Liver (tissue), 9 donors: ENCODE results near the gene SERPINH1. TPM values are rescaled to one million over a fixed set of nuclear protein-coding genes. Genes with fewer than 3 reads are reported as not detected.

Experiments
- DNase-seq: peaks from one replicate; pipeline ENCODE4 v3.0.0-alpha.2; 2017; ENCODE audit warnings: low spot score
- H3K27ac ChIP-seq, 2 donors: one replicate each; pipeline ENCODE4 v1.7.0; 2013; ENCODE audit warnings: inconsistent platforms in 2 of 2, low read length in 2 of 2, control low read depth in 1 of 2, low read depth in 1 of 2, mild to moderate bottlenecking in 1 of 2
- H3K27me3 ChIP-seq, 4 donors: one replicate each; pipeline versions ENCODE4 v1.6.1 to v1.7.0; 2013; ENCODE audit warnings: low read length in 3 of 4, inconsistent platforms in 1 of 4, mild to moderate bottlenecking in 1 of 4, moderate library complexity in 1 of 4; ENCODE audit not compliant: control insufficient read depth in 4 of 4, insufficient read depth in 4 of 4
- H3K36me3 ChIP-seq, 4 donors: one replicate each; pipeline versions ENCODE4 v1.6.1 to v1.7.0; 2013; ENCODE audit warnings: low read length in 3 of 4, mild to moderate bottlenecking in 3 of 4, low read depth in 1 of 4, moderate library complexity in 1 of 4; ENCODE audit not compliant: control insufficient read depth in 4 of 4, insufficient read depth in 3 of 4
- H3K4me1 ChIP-seq, 4 donors: one replicate each; pipeline versions ENCODE4 v1.6.1 to v1.7.0; 2013; ENCODE audit warnings: low read length in 3 of 4, mild to moderate bottlenecking in 3 of 4, moderate library complexity in 1 of 4; ENCODE audit not compliant: control insufficient read depth in 4 of 4, insufficient read depth in 4 of 4
- H3K4me3 ChIP-seq, 3 donors: one replicate each; pipeline versions ENCODE4 v1.6.1 to v1.7.0; 2013; ENCODE audit warnings: low read length in 3 of 3, control low read depth in 1 of 3, low read depth in 1 of 3, mild to moderate bottlenecking in 1 of 3
- H3K9ac ChIP-seq, 2 donors: one replicate each; pipeline ENCODE4 v1.7.0; 2013; ENCODE audit warnings: low read length in 2 of 2, mild to moderate bottlenecking in 2 of 2, moderate library complexity in 2 of 2, control low read depth in 1 of 2, low read depth in 1 of 2
- H3K9me3 ChIP-seq, 4 donors: one replicate each; pipeline versions ENCODE4 v1.6.1 to v1.7.0; 2013; ENCODE audit warnings: low read length in 3 of 4; ENCODE audit not compliant: control insufficient read depth in 4 of 4
- EGR1 ChIP-seq, 2 donors: IDR thresholded peaks; 2 replicates each; pipeline ENCODE4 v1.6.1; 2016 to 2018; ENCODE audit warnings: antibody characterized with exemption in 2 of 2, low read depth in 2 of 2
- FOXA1 ChIP-seq: IDR thresholded peaks from 2 replicates; pipeline ENCODE4 v1.6.1; 2016; ENCODE audit warnings: antibody characterized with exemption
- FOXA2 ChIP-seq: IDR thresholded peaks from 2 replicates; pipeline ENCODE4 v1.6.1; 2016; ENCODE audit warnings: antibody characterized with exemption
- GABPA ChIP-seq, 2 donors: IDR thresholded peaks in 1 of 2; conservative IDR thresholded peaks in 1 of 2; 2 replicates each; pipeline ENCODE4 v1.6.1; 2016; ENCODE audit warnings: antibody characterized with exemption in 2 of 2, mild to moderate bottlenecking in 1 of 2, moderate library complexity in 1 of 2
- HNF4A ChIP-seq, 2 donors: conservative IDR thresholded peaks; 2 replicates each; pipeline ENCODE4 v1.6.1; 2016; ENCODE audit warnings: antibody characterized with exemption in 2 of 2, mild to moderate bottlenecking in 2 of 2
- HNF4G ChIP-seq: IDR thresholded peaks from 2 replicates; pipeline ENCODE4 v1.6.1; 2016; ENCODE audit warnings: antibody characterized with exemption
- JUND ChIP-seq, 2 donors: IDR thresholded peaks; 2 replicates each; pipeline ENCODE4 v1.6.1; 2016; ENCODE audit warnings: antibody characterized with exemption in 2 of 2
- NR2F2 ChIP-seq: IDR thresholded peaks from 2 replicates; pipeline ENCODE4 v1.6.1; 2016; ENCODE audit warnings: antibody characterized with exemption
- RAD21 ChIP-seq, 2 donors: IDR thresholded peaks; 2 replicates each; pipeline ENCODE4 v1.6.1; 2016; ENCODE audit warnings: antibody characterized with exemption in 2 of 2, mild to moderate bottlenecking in 2 of 2
- SP1 ChIP-seq: IDR thresholded peaks from 2 replicates; pipeline ENCODE4 v1.6.1; 2018; ENCODE audit warnings: antibody characterized with exemption, mild to moderate bottlenecking
- TAF1 ChIP-seq: conservative IDR thresholded peaks from 2 replicates; pipeline ENCODE4 v1.6.1; 2016; ENCODE audit warnings: antibody characterized with exemption, mild to moderate bottlenecking
- YY1 ChIP-seq: IDR thresholded peaks from 2 replicates; pipeline ENCODE4 v1.6.1; 2016; ENCODE audit warnings: antibody characterized with exemption, mild to moderate bottlenecking
- WGBS: extraction: QIAGEN DNeasy Blood & Tissue Kit; methylation state at CpG from one replicate; pipeline ENCODE4 v1.1.7; 2013; 5-methylcytosine and 5-hydroxymethylcytosine counted together
- polyA plus RNA-seq, 2 donors: library from polyadenylated mRNA; stranded (reverse) in 1 of 2; unstranded in 1 of 2; fragments of 200-250 nt in 1 of 2; fragments of >200 nt in 1 of 2; fragmentation: Nextera tagmentation in 1 of 2; extraction: Ambion mirVana in 1 of 2; gene quantifications; one replicate each; pipeline versions ENCODE4 v1.2.1 to v1.2.3, GENCODE V29; 2013 to 2015
- total RNA-seq, 2 donors: library from RNA; depleted of rRNA; stranded (reverse); fragments of >200 nt; gene quantifications; one replicate each; pipeline ENCODE4 v1.2.3, GENCODE V29; 2014
- TF ChIP-seq, protein P1 (sequence below): fragments of 150-350 bp; IDR thresholded peaks from 2 replicates; pipeline ENCODE4 v1.5.1; 2017; ENCODE audit warnings: improper control_type of control experiment, low read depth, low read length; ENCODE audit not compliant: missing input control
- TF ChIP-seq, protein P2 (sequence below): IDR thresholded peaks from 2 replicates; pipeline ENCODE4 v1.6.1; 2016; ENCODE audit warnings: antibody characterized with exemption
- TF ChIP-seq, protein P3 (sequence below): IDR thresholded peaks from 2 replicates; pipeline ENCODE4 v1.6.1; 2016; ENCODE audit warnings: antibody characterized with exemption, mild to moderate bottlenecking
- TF ChIP-seq, protein P4 (sequence below): IDR thresholded peaks from 2 replicates; pipeline ENCODE4 v1.6.1; 2016; ENCODE audit warnings: antibody characterized with exemption
- TF ChIP-seq, protein P5 (sequence below): IDR thresholded peaks from 2 replicates; pipeline ENCODE4 v1.6.1; 2016; ENCODE audit warnings: antibody characterized with exemption
- donor health status: healthy.
- donor health status: healthy.
- donor health status: healthy.
- donor health status: healthy.
- donor health status: healthy.

Gene SERPINH1
- total and polyA plus RNA-seq, 4 donors = 5.0 to 118 (median 68.7) TPM

DNA sequence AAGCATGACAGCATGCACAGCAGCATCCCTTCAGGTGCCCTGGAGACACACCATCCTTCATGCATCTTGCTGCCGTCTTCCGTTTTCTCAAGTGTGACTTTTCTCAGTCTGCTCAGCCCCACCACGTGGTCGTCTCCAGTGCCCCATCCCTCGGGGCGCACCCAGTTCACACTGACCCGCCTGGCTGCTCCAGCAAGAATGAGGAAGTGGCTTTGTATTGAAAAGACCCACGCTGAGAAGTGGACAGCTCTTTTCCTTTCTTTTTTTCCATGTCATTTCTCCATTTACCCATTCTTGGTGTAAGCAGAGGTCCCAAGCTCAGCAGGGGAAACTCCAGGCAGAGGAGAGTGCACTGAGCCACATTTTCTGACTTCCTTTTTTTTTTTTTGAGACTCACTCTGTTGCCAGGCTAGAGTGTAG lies 14.5 kb downstream of the SERPINH1 start:
- DNase-seq = no peak
- no peaks in the 10 kb centered on the region for H3K4me1 ChIP-seq
- no peaks in the 10 kb centered on the region for H3K9me3 ChIP-seq
- TF ChIP-seq TAF1 = no peak
- no peak for TF ChIP-seq HNF4A (conservative IDR thresholded peaks at IDR 0.05)
- no peak for TF ChIP-seq FOXA1
- TF ChIP-seq, protein P1, sequence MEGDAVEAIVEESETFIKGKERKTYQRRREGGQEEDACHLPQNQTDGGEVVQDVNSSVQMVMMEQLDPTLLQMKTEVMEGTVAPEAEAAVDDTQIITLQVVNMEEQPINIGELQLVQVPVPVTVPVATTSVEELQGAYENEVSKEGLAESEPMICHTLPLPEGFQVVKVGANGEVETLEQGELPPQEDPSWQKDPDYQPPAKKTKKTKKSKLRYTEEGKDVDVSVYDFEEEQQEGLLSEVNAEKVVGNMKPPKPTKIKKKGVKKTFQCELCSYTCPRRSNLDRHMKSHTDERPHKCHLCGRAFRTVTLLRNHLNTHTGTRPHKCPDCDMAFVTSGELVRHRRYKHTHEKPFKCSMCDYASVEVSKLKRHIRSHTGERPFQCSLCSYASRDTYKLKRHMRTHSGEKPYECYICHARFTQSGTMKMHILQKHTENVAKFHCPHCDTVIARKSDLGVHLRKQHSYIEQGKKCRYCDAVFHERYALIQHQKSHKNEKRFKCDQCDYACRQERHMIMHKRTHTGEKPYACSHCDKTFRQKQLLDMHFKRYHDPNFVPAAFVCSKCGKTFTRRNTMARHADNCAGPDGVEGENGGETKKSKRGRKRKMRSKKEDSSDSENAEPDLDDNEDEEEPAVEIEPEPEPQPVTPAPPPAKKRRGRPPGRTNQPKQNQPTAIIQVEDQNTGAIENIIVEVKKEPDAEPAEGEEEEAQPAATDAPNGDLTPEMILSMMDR = no peak
- TF ChIP-seq, protein P2, sequence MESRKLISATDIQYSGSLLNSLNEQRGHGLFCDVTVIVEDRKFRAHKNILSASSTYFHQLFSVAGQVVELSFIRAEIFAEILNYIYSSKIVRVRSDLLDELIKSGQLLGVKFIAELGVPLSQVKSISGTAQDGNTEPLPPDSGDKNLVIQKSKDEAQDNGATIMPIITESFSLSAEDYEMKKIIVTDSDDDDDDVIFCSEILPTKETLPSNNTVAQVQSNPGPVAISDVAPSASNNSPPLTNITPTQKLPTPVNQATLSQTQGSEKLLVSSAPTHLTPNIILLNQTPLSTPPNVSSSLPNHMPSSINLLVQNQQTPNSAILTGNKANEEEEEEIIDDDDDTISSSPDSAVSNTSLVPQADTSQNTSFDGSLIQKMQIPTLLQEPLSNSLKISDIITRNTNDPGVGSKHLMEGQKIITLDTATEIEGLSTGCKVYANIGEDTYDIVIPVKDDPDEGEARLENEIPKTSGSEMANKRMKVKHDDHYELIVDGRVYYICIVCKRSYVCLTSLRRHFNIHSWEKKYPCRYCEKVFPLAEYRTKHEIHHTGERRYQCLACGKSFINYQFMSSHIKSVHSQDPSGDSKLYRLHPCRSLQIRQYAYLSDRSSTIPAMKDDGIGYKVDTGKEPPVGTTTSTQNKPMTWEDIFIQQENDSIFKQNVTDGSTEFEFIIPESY = no peak
- TF ChIP-seq, protein P3, sequence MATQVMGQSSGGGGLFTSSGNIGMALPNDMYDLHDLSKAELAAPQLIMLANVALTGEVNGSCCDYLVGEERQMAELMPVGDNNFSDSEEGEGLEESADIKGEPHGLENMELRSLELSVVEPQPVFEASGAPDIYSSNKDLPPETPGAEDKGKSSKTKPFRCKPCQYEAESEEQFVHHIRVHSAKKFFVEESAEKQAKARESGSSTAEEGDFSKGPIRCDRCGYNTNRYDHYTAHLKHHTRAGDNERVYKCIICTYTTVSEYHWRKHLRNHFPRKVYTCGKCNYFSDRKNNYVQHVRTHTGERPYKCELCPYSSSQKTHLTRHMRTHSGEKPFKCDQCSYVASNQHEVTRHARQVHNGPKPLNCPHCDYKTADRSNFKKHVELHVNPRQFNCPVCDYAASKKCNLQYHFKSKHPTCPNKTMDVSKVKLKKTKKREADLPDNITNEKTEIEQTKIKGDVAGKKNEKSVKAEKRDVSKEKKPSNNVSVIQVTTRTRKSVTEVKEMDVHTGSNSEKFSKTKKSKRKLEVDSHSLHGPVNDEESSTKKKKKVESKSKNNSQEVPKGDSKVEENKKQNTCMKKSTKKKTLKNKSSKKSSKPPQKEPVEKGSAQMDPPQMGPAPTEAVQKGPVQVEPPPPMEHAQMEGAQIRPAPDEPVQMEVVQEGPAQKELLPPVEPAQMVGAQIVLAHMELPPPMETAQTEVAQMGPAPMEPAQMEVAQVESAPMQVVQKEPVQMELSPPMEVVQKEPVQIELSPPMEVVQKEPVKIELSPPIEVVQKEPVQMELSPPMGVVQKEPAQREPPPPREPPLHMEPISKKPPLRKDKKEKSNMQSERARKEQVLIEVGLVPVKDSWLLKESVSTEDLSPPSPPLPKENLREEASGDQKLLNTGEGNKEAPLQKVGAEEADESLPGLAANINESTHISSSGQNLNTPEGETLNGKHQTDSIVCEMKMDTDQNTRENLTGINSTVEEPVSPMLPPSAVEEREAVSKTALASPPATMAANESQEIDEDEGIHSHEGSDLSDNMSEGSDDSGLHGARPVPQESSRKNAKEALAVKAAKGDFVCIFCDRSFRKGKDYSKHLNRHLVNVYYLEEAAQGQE = no peak
- no peak for TF ChIP-seq JUND (IDR thresholded peaks at IDR 0.05)
- TF ChIP-seq YY1 = no peak
- TF ChIP-seq, protein P4, sequence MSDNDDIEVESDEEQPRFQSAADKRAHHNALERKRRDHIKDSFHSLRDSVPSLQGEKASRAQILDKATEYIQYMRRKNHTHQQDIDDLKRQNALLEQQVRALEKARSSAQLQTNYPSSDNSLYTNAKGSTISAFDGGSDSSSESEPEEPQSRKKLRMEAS = no peak
- TF ChIP-seq, protein P5, sequence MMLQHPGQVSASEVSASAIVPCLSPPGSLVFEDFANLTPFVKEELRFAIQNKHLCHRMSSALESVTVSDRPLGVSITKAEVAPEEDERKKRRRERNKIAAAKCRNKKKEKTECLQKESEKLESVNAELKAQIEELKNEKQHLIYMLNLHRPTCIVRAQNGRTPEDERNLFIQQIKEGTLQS = no peak
- no peak for TF ChIP-seq GABPA (IDR thresholded peaks at IDR 0.05 in 1 of 2, conservative IDR thresholded peaks at IDR 0.05 in 1 of 2)
- TF ChIP-seq FOXA2 = no peak
- TF ChIP-seq EGR1 (IDR thresholded peaks at IDR 0.05; ENCODE audit: low read depth in 2 of 2) = no peak
- TF ChIP-seq RAD21 (IDR thresholded peaks at IDR 0.05) = no peak
- TF ChIP-seq NR2F2 = no peak
- TF ChIP-seq SP1 = no peak
- TF ChIP-seq HNF4G = no peak
- no peaks in the 10 kb centered on the region for H3K27me3 ChIP-seq
- H3K9ac ChIP-seq = no peak overlapping the region
- no peak overlapping the region for H3K27ac ChIP-seq
- H3K36me3 ChIP-seq = peaks cover 7 to 22% (median 8%) of the 10 kb centered on the region in 4 donors
- 42% methylated on average over 8 of the region's 8 CpGs for WGBS
- H3K4me3 ChIP-seq = no peak overlapping the region

DNA sequence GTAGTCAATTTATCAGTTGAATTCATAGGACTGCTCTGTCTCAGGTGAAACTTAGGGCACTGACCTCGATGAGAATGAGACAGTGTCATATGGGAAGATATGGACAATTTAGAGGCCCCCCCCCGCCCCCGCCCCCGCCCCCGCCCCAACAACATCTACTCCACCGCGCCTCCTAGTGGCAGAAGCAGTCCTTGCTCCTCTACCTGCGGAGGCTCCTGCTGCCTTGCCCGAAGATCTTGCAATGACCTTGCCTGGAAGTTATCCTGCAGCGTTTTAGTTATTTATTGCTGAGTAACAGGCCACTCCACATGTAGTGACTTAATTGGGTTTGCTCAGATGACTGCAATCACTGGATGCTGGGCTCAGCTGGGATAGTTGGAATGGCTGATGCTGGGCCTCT lies 15.2 kb downstream of the SERPINH1 start:
- Histone ChIP-seq H3K9me3 (no peaks in the 10 kb centered on the region), H3K4me1 (no peaks in the 10 kb centered on the region), H3K36me3 (peaks cover 2 to 15% (median 5%) of the 10 kb centered on the region in 4 donors), H3K27me3 (no peaks in the 10 kb centered on the region), H3K4me3 (no peak overlapping the region), H3K9ac (no peak overlapping the region), H3K27ac (no peak overlapping the region)
- TF ChIP-seq, protein P4 = no peak
- TF ChIP-seq RAD21 (IDR thresholded peaks at IDR 0.05) = peak in 1 of 2 donors; percentile 55
- TF ChIP-seq, protein P1 = peak; percentile 38
- TF ChIP-seq, protein P2 = no peak
- WGBS = 9% methylated on average over 10 of the region's 10 CpGs
- peak; percentile 82 for DNase-seq
